ENCODE data around the gene DSE.

The DSE gene

DNA sequence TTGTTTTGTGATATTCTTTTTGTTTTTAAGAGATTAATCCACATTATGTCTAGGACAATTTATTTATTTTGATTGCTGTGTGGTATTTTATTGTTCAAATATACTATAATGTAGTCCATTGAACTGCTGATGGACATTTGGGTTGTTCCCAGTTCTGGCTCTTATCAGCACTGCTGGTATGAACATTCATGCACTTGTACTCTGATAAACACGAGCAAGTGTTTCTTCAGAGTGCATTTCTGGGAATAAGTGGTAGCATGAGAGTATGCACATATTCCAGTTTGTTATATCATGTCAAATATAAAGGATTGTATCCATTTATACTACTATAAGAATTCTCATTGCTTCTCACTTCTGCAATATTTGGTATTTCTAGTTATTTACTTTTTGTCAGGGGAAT lies 97.5 kb downstream of the DSE start:
- DNase-seq (ENCODE audit: insufficient read length, low spot score) (no peak), FAIRE-seq (no peak)
- TF ChIP-seq POU2F2 (IDR thresholded peaks at IDR 0.05; ENCODE audit: low read depth, low read length) (no peak), PAX5 (IDR thresholded peaks at IDR 0.05; ENCODE audit: insufficient read depth, low read length, severe bottlenecking) (no peak), SPI1 (IDR thresholded peaks at IDR 0.05; ENCODE audit: low read depth, low read length) (no peak), TAF1 (IDR thresholded peaks at IDR 0.05; ENCODE audit: low read depth, low read length) (no peak), POLR2A (IDR thresholded peaks at IDR 0.05; ENCODE audit: low read depth, low read length) (no peak), POLR2AphosphoS5 (IDR thresholded peaks at IDR 0.05; ENCODE audit: low read depth, low read length) (no peak)

DNA sequence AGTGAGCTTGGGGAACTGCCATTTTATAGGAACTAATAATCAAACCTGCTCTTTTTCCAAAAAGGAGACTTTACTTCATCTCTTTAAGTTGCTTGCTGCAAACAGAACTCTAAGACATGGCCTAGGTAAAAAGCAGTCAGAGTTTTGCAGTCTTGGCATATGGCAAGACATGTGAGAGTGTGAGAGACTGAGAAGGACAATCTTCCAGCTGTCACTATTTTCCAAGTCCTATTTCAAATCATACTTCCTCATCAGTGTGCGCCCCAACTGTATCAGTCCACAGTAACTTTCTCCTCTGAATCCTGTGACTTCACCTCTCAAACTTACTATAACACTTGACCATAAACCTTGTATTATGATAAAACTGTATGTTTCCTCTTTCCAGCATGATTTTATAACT lies 100.8 kb downstream of the DSE start:
- no peak for TF ChIP-seq POLR2A (IDR thresholded peaks at IDR 0.05; ENCODE audit: low read depth, low read length)
- no peak for TF ChIP-seq PAX5 (IDR thresholded peaks at IDR 0.05; ENCODE audit: insufficient read depth, low read length, severe bottlenecking)
- no peak for TF ChIP-seq TAF1 (IDR thresholded peaks at IDR 0.05; ENCODE audit: low read depth, low read length)
- TF ChIP-seq POLR2AphosphoS5 (IDR thresholded peaks at IDR 0.05; ENCODE audit: low read depth, low read length) = no peak
- TF ChIP-seq POU2F2 (IDR thresholded peaks at IDR 0.05; ENCODE audit: low read depth, low read length) = no peak
- TF ChIP-seq SPI1 (IDR thresholded peaks at IDR 0.05; ENCODE audit: low read depth, low read length) = no peak
- FAIRE-seq (no peak), DNase-seq (ENCODE audit: insufficient read length, low spot score) (no peak)

DNA sequence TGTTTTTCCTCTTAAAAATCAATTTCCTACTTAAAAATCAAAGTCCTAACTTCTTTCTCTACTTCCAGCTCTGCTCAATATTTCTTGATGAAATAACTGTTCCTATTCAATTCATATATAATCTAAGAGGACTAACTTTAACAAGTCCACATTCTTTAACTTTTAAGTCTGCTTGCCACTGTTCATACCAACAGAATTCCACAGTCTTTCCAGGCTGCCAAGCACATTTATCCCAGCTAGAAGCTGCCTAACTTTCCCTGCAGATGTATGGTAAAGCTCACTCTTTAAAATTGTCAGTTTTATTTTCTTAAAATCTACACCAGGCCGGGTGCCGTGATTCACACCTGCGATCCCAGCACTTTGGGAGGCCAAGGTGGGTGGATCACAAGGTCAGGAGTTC lies 102.0 kb downstream of the DSE start:
- DNase-seq (ENCODE audit: insufficient read length, low spot score) = no peak

DNA sequence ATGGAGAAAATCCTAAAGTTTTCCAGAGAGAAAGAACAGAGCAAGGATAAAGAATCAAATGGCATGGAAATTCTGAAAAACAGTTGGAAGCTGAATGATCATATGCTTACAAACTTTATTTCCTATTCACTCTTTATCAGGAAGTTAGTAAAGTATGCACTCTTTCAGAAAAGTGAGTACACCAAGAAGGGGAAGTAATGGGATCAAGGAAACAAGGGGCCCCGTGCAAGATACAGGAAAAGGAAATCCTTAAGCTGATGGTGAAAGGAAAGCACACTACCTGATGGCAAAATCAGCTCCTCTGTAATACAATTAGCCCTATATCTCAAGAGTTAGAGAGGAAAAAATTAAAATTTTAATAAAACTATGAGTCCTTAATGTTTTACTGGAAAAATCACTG lies 104.4 kb downstream of the DSE start:
- no peak for FAIRE-seq
- TF ChIP-seq PAX5 (IDR thresholded peaks at IDR 0.05; ENCODE audit: insufficient read depth, low read length, severe bottlenecking) (no peak), POU2F2 (IDR thresholded peaks at IDR 0.05; ENCODE audit: low read depth, low read length) (no peak), SPI1 (IDR thresholded peaks at IDR 0.05; ENCODE audit: low read depth, low read length) (no peak), POLR2AphosphoS5 (IDR thresholded peaks at IDR 0.05; ENCODE audit: low read depth, low read length) (no peak), POLR2A (IDR thresholded peaks at IDR 0.05; ENCODE audit: low read depth, low read length) (no peak), TAF1 (IDR thresholded peaks at IDR 0.05; ENCODE audit: low read depth, low read length) (no peak)
- DNase-seq (ENCODE audit: insufficient read length, low spot score) = no peak

More for the DNA sequence above, 102.0 kb downstream of the DSE start:
- FAIRE-seq = no peak
- TF ChIP-seq POLR2AphosphoS5 (IDR thresholded peaks at IDR 0.05; ENCODE audit: low read depth, low read length) (no peak), TAF1 (IDR thresholded peaks at IDR 0.05; ENCODE audit: low read depth, low read length) (no peak), POLR2A (IDR thresholded peaks at IDR 0.05; ENCODE audit: low read depth, low read length) (no peak), POU2F2 (IDR thresholded peaks at IDR 0.05; ENCODE audit: low read depth, low read length) (no peak), PAX5 (IDR thresholded peaks at IDR 0.05; ENCODE audit: insufficient read depth, low read length, severe bottlenecking) (no peak), SPI1 (IDR thresholded peaks at IDR 0.05; ENCODE audit: low read depth, low read length) (no peak)

DNA sequence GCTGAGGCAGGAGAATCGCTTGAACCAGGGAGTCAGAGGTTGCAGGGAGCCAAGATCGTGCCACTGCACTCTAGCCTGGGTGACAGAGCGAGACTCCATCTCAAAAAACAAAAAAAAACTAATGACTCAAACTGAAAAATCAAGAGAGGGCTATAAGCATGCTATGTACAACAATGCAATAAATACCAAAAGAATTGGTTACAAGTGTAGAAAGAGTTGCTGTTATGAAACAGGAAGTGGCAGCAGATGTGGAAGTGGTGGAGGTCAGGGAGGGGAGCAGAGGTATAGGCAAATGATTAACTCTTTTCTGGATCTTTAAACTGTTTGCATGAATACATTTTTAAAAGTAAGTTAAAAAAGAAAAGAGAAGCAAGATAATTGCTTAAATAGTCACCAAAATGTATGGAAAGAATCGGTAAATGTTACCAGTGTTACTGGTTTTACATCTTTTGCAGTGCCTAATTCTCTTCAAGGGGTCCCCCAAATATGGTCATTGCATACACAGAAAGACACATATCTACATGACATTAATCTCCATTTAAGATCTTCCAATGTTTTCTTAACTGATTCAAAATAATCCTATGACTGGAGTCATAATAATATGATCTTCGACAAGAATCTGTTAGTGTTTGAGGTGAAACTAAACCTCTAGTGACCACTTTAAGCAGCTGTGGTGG lies 105.4 kb downstream of the DSE start:
- TF ChIP-seq TAF1 (IDR thresholded peaks at IDR 0.05; ENCODE audit: low read depth, low read length) = no peak
- peak; percentile 94 for TF ChIP-seq SPI1 (IDR thresholded peaks at IDR 0.05; ENCODE audit: low read depth, low read length)
- peak; percentile 55 for TF ChIP-seq POU2F2 (IDR thresholded peaks at IDR 0.05; ENCODE audit: low read depth, low read length)
- DNase-seq (ENCODE audit: insufficient read length, low spot score) (peak; percentile 22), FAIRE-seq (peak; percentile 92)

DNA sequence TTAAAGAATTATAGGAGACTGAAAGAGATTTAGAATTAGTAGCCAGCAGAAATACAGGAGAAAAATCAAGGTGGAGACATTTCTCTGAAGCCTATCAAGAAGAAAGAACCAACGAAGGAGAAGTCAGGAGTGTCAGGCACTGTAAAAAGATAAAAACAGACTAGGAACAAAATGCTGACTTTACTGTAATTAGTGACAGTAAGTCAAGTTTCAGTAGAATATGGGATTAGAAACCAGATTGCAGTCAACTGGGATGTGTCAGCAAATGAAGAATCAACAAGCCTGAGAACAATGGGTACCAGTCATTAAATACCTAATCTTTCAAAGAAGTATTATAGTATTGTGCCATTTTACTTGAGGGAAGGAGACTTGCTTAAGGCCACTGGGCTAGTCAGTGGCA lies 112.0 kb downstream of the DSE start:
- FAIRE-seq = no peak
- no peak for TF ChIP-seq SPI1 (IDR thresholded peaks at IDR 0.05; ENCODE audit: low read depth, low read length)
- no peak for TF ChIP-seq TAF1 (IDR thresholded peaks at IDR 0.05; ENCODE audit: low read depth, low read length)
- TF ChIP-seq POU2F2 (IDR thresholded peaks at IDR 0.05; ENCODE audit: low read depth, low read length) = no peak
- TF ChIP-seq POLR2AphosphoS5 (IDR thresholded peaks at IDR 0.05; ENCODE audit: low read depth, low read length) = no peak
- TF ChIP-seq POLR2A (IDR thresholded peaks at IDR 0.05; ENCODE audit: low read depth, low read length) = no peak
- TF ChIP-seq PAX5 (IDR thresholded peaks at IDR 0.05; ENCODE audit: insufficient read depth, low read length, severe bottlenecking) = no peak
- DNase-seq (ENCODE audit: insufficient read length, low spot score) = no peak

DNA sequence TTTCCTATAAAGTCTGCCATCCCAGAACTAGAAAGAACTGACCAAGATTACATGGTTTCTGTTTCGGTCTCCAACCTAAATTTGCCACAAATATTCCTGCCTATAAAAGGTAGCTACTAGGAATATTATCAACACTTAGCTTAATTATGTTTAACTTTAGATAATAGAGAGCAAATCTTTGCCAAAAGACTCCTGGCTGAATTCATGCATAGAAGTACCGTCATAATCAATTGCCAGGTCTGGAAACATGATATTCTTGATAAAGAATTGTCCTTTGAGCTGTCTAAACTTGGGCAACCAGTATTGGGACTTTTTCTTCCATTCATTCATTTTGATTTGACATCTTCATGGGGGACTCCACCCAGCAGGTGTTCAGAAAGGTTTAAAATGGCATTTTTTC lies 112.9 kb downstream of the DSE start:
- DNase-seq (ENCODE audit: insufficient read length, low spot score) = no peak
- TF ChIP-seq POLR2AphosphoS5 (IDR thresholded peaks at IDR 0.05; ENCODE audit: low read depth, low read length) = no peak
- TF ChIP-seq POU2F2 (IDR thresholded peaks at IDR 0.05; ENCODE audit: low read depth, low read length) = no peak
- FAIRE-seq = no peak

DNA sequence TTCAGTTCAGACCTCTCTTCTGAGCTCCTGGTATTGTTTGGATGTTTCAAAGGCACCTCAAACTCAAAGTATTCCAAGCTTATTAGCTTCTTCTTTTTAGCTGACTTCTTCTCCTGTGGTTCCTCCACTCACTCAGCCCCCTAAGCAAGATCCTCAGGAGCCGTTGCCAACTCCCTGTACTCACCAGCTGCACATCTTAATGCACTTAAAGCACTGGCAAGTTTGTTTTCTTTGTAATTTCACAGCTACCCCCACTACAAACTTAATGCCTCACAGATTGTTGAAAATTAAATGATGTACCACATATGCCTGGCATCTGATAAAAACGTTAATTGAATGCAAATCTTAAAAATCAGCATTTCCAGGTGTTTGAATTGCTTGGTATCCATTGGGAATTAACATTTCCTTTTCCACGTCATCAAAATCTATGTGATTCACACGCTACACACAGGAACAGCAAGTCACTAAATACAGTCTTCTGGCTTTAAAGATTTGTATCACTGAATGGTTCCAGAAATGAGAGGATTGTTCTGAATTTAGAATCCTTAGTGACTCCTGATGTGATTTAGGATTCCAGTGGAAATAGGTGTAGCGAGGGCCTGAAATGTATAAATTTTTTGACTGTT lies 114.9 kb downstream of the DSE start:
- TF ChIP-seq SPI1 (IDR thresholded peaks at IDR 0.05; ENCODE audit: low read depth, low read length) (no peak), TAF1 (IDR thresholded peaks at IDR 0.05; ENCODE audit: low read depth, low read length) (no peak), POU2F2 (IDR thresholded peaks at IDR 0.05; ENCODE audit: low read depth, low read length) (no peak), POLR2A (IDR thresholded peaks at IDR 0.05; ENCODE audit: low read depth, low read length) (no peak), PAX5 (IDR thresholded peaks at IDR 0.05; ENCODE audit: insufficient read depth, low read length, severe bottlenecking) (no peak), POLR2AphosphoS5 (IDR thresholded peaks at IDR 0.05; ENCODE audit: low read depth, low read length) (no peak)
- FAIRE-seq (no peak), DNase-seq (ENCODE audit: insufficient read length, low spot score) (no peak)

DNA sequence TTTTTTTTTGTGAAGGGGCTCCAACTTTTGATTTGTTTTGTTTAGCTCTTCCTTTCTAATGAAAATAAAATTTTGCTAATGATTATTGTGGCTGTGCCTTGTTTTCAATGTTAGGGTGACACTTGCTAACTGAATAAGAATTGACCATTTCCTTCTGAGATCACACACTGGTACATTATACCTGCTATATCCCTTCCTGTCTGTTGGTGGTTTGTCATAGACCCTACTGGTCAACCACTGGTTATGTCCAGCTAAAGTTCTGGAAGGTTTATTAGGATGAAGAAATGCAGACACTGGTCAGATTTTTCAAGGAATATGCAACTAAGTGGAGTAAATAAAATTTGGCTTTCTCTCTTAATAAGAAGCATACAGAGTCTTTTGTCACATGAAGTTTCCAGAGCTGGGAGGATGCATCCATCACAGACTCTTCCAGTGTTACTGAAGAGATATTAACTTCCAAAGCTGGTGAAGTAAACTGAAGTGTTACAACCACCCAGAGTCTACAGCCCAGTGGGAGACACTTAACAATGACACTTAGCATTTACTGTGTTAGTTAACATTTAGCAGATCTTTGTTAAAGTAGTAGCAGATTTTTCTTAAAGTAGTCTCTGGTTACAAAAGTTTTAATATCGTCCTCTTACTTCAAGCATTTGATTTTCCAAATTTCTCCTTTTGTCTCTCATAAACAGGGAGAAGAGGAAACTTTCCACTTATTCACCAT lies 121.0 kb downstream of the DSE start:
- FAIRE-seq = peak; percentile 20
- no peak for TF ChIP-seq POU2F2 (IDR thresholded peaks at IDR 0.05; ENCODE audit: low read depth, low read length)
- TF ChIP-seq POLR2A (IDR thresholded peaks at IDR 0.05; ENCODE audit: low read depth, low read length) = no peak
- no peak for DNase-seq (ENCODE audit: insufficient read length, low spot score)
